GM12878 (cell line): Measurements from ENCODE around the gene CACNA1H. TPM values are rescaled to one million over a fixed set of nuclear protein-coding genes. Genes with fewer than 3 reads are reported as not detected.

Source experiments
- ATAC-seq: fragments of 200-7000 bp; cut with Tn5 transposase; 3 replicates; pipeline ENCODE4 v1.9.1; 2020; ENCODE audit warnings: mild to moderate bottlenecking, moderate library complexity
- BruUV-seq: library from RNA; stranded (reverse); fragments of 400-500 nt; replicated peaks from 2 replicates; lab custom pipeline; 2021; lab: Mats Ljungman, UMichigan
- CTCF ChIA-PET: fragments of 300-600 bp; sonication (Branson Sonifier 250); formaldehyde crosslinking; extraction: SDS; loops from one replicate; lab custom pipeline; 2021; ENCODE audit warnings: inconsistent platforms; lab: Yijun Ruan, JAX
- POLR2A ChIA-PET: fragments of 350-600 bp; formaldehyde crosslinking; extraction: SDS; loops from one replicate; lab custom pipeline; 2021; ENCODE audit warnings: inconsistent platforms; lab: Charles Lee
- RAD21 ChIA-PET: fragments of 300-600 bp; sonication (Branson Sonifier 250); formaldehyde crosslinking; loops from one replicate; lab custom pipeline; 2023; ENCODE audit warnings: antibody characterized with exemption; ENCODE audit not compliant: unreplicated experiment; lab: Charles Lee
- SMC1A ChIA-PET: fragments of 300-600 bp; sonication (Branson Sonifier 250); formaldehyde crosslinking; loops from one replicate; lab custom pipeline; 2023; ENCODE audit not compliant: unreplicated experiment, uncharacterized antibody; lab: Charles Lee
- DNase-seq: peaks from one replicate; pipeline ENCODE4 v3.0.0-alpha.2; 2011; ENCODE audit warnings: low read depth, low spot score
- FAIRE-seq: peaks from 3 replicates; lab custom pipeline; 2011; peaks lifted over from hg19 to GRCh38; lab: Jason Lieb, UNC
- H2AFZ ChIP-seq: 2 replicates; pipeline ENCODE4 v1.6.0; 2011; ENCODE audit warnings: low read depth, low read length, control low read depth; ENCODE audit not compliant: control insufficient read depth
- H3K27ac ChIP-seq: 2 replicates; pipeline ENCODE4 v1.5.1; 2011; ENCODE audit warnings: control low read depth; ENCODE audit not compliant: control insufficient read depth, insufficient read depth
- H3K27me3 ChIP-seq, 2 experiments: replicated peaks in 1 of 2; 2 replicates each; pipeline versions ENCODE4 v1.6.0 to v1.6.1; 2011; ENCODE audit warnings: low read length in 1 of 2; ENCODE audit not compliant: control insufficient read depth in 2 of 2, insufficient read depth in 2 of 2
- H3K36me3 ChIP-seq, 2 experiments: 2 replicates each; pipeline ENCODE4 v1.5.1; 2011; ENCODE audit warnings: low read length in 1 of 2; ENCODE audit not compliant: control insufficient read depth in 2 of 2, insufficient read depth in 2 of 2
- H3K4me1 ChIP-seq: 2 replicates; pipeline ENCODE4 v1.6.1; 2011; ENCODE audit warnings: mild to moderate bottlenecking, low read length, moderate library complexity, mixed read lengths; ENCODE audit not compliant: control insufficient read depth, insufficient read depth
- H3K4me2 ChIP-seq: 2 replicates; pipeline ENCODE4 v1.6.0; 2011; ENCODE audit warnings: control low read depth; ENCODE audit not compliant: control insufficient read depth, insufficient read depth
- H3K4me3 ChIP-seq: fragments of 200-600 bp; sonication (generic); 2 replicates; pipeline ENCODE4 v1.5.1; 2016
- H3K79me2 ChIP-seq: 2 replicates; pipeline ENCODE4 v1.6.0; 2011; ENCODE audit warnings: low read length; ENCODE audit not compliant: control insufficient read depth, insufficient read depth
- H3K9ac ChIP-seq: 2 replicates; pipeline ENCODE4 v1.8.0; 2011; ENCODE audit warnings: low read length, control low read depth, mixed read lengths; ENCODE audit not compliant: control insufficient read depth, insufficient read depth
- H3K9me3 ChIP-seq: replicated peaks from 3 replicates; pipeline ENCODE4 v1.5.1; 2011; ENCODE audit warnings: mild to moderate bottlenecking, low read length; ENCODE audit not compliant: control insufficient read depth, insufficient read depth
- H4K20me1 ChIP-seq: 2 replicates; pipeline ENCODE4 v1.6.0; 2011; ENCODE audit not compliant: control insufficient read depth, insufficient read depth
- CHD4 ChIP-seq: fragments of 200-600 bp; sonication (generic); IDR thresholded peaks from 2 replicates; pipeline ENCODE4 v1.6.1; 2016; ENCODE audit warnings: mild to moderate bottlenecking
- PKNOX1 ChIP-seq: fragments of 450-650 bp; IDR thresholded peaks from 2 replicates; pipeline ENCODE4 v1.6.1; 2016; ENCODE audit warnings: mild to moderate bottlenecking
- YBX1 ChIP-seq: fragments of 450-650 bp; IDR thresholded peaks from 2 replicates; pipeline ENCODE4 v1.6.1; 2016; ENCODE audit warnings: antibody characterized with exemption
- ZBTB40 ChIP-seq: fragments of 450-650 bp; IDR thresholded peaks from 2 replicates; pipeline ENCODE4 v1.6.1; 2016; ENCODE audit warnings: mild to moderate bottlenecking, moderate library complexity, borderline replicate concordance
- ZNF207 ChIP-seq: fragments of 450-650 bp; IDR thresholded peaks from 2 replicates; pipeline ENCODE4 v1.6.1; 2014; ENCODE audit warnings: antibody characterized with exemption, mild to moderate bottlenecking, borderline replicate concordance
- ZNF274 ChIP-seq: IDR thresholded peaks from one replicate; pipeline ENCODE4 v1.8.0; 2011; ENCODE audit not compliant: insufficient read length, insufficient read depth
- WGBS: methylation state at CpG from one replicate; pipeline ENCODE4 v1.1.6; 2016; ENCODE audit warnings: low lambda C conversion rate; ENCODE audit not compliant: insufficient replicate concordance, insufficient coverage; ENCODE audit errors: missing lambda C conversion rate; 5-methylcytosine and 5-hydroxymethylcytosine counted together
- in situ Hi-C: fragments of 300-500 bp; cut with MboI; formaldehyde crosslinking; loops from 9 replicates; pipeline ENCODE4 v1.14.3; 2018; ENCODE audit warnings: mixed read lengths
- intact Hi-C: fragments of 100-400 bp; cut with micrococcal nuclease; formaldehyde crosslinking; loops from one replicate; pipeline ENCODE4 v1.14.2; 2022; ENCODE audit not compliant: unreplicated experiment
- polyA plus RNA-seq, 11 experiments: library from polyadenylated mRNA; depleted of rRNA in 4 of 11; unstranded in 6 of 11; stranded (reverse) in 5 of 11; fragments of >200 nt; fragmentation: Nextera tagmentation in 4 of 11; fragmentation: Illumina TruSeq in 1 of 11; extraction: Ambion mirVana in 4 of 11; extraction: Trizol in 1 of 11; gene quantifications; 1 replicate in 1 of 11; 2 replicates in 10 of 11; pipeline versions ENCODE4 v1.2.1 to v1.2.3, GENCODE V29; 2011 to 2016; ENCODE audit warnings: inconsistent platforms in 2 of 11, missing spikeins in 2 of 11, low read depth in 1 of 11
- total RNA-seq, 4 experiments: library from RNA; depleted of rRNA in 3 of 4; stranded (reverse); fragments of >200 nt in 3 of 4; fragmentation: Illumina TruSeq in 1 of 4; extraction: Trizol in 1 of 4; gene quantifications; 2 replicates each; pipeline versions ENCODE4 v1.2.1 to v1.2.3, GENCODE V29; 2013 to 2021
- TF ChIP-seq, protein P1 (sequence below): fragments of 450-650 bp; IDR thresholded peaks from 2 replicates; pipeline ENCODE4 v1.6.1; 2017; ENCODE audit warnings: mild to moderate bottlenecking, low read depth, inconsistent platforms; ENCODE audit not compliant: poor library complexity, severe bottlenecking

Gene CACNA1H
- total and polyA plus RNA-seq, 10 of the 15 experiments (the other 5 are each of a cell fraction or from before 2014, with no cell fraction given): 0.03 to 0.54 TPM; not detected in 8

GRCh38 chr16:1256874-1257322 lies 104.0 kb downstream of the CACNA1H start:
- Histone ChIP-seq H3K79me2 (no peaks in the 10 kb centered on the region), H3K36me3 (no peaks in the 10 kb centered on the region), H3K27ac (no peak overlapping the region), H3K4me1 (no peaks in the 10 kb centered on the region), H3K4me2 (no peak overlapping the region), H3K9ac (no peak overlapping the region), H2AFZ (no peak overlapping the region), H3K27me3 (no peaks in the 10 kb centered on the region; a peak in 1 of 4 replicates), H3K4me3 (no peak overlapping the region), H4K20me1 (no peaks in the 10 kb centered on the region), H3K9me3 (no peaks in the 10 kb centered on the region)
- no peak for ATAC-seq
- ChIA-PET RAD21 (no interaction called here), POLR2A (no interaction called here), CTCF (no interaction called here), SMC1A (no interaction called here)
- intact Hi-C loops (no loop called here), in situ Hi-C loops (no loop called here)
- no TSS peak for BruUV-seq
- no peak for DNase-seq
- 37% methylated on average over 22 of the region's 22 CpGs for WGBS
- no peak for FAIRE-seq
- no peak for TF ChIP-seq CHD4
- no peak for TF ChIP-seq PKNOX1
- no peak for TF ChIP-seq ZNF274
- TF ChIP-seq, protein P1, sequence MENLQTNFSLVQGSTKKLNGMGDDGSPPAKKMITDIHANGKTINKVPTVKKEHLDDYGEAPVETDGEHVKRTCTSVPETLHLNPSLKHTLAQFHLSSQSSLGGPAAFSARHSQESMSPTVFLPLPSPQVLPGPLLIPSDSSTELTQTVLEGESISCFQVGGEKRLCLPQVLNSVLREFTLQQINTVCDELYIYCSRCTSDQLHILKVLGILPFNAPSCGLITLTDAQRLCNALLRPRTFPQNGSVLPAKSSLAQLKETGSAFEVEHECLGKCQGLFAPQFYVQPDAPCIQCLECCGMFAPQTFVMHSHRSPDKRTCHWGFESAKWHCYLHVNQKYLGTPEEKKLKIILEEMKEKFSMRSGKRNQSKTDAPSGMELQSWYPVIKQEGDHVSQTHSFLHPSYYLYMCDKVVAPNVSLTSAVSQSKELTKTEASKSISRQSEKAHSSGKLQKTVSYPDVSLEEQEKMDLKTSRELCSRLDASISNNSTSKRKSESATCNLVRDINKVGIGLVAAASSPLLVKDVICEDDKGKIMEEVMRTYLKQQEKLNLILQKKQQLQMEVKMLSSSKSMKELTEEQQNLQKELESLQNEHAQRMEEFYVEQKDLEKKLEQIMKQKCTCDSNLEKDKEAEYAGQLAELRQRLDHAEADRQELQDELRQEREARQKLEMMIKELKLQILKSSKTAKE: no peak
- no peak for TF ChIP-seq YBX1
- no peak for TF ChIP-seq ZNF207
- TF ChIP-seq ZBTB40: no peak
